HG03045 (cell line): ENCODE data around the gene TMEM132A.

Experiments
- ATAC-seq: cut with Tn5 transposase; IDR thresholded peaks from one replicate; pipeline ENCODE4 v1.9.1; 2021; ENCODE audit warnings: mild to moderate bottlenecking, moderate library complexity; ENCODE audit not compliant: unreplicated experiment

The TMEM132A gene

DNA sequence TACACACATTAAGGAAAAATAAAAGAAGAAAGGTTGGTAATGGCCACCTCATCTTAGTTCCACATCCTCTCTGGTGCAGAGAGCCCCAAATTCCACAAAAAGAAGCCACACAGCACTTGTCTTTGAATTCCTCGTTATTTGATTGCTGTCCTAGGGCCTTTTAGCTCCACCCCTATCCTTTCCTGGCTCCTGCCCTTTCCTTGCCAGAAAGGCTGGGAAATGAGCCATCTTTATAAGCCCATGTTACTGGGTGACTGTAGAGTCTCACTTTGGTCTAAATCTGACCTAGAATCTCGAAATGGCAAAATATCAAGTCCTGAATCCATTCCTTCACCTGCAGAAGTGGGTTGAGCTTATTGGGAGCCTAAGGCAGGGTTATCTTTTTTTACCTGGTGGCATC lies 4.3 kb upstream of the TMEM132A start:
- ATAC-seq: no peak

DNA sequence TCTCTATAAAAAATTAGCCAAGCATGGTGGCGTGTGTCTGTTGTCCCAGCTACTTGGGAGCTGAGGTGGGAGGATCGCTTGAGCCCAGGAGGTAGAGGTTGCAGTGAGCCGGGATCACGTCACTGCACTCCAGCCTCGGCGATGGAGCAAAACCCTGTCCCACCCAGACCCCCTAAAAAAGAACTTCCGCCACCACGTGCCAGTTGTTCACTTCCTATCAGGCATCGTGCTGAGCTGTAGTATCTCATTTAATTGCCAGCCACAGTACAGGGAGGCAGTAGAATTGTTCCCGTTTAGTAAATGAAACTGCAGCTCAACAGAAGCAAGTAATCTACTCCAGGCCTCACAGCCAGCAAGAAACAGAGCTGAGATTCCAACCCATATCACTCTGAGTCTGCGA lies 3.0 kb upstream of the TMEM132A start:
- ATAC-seq: no peak

DNA sequence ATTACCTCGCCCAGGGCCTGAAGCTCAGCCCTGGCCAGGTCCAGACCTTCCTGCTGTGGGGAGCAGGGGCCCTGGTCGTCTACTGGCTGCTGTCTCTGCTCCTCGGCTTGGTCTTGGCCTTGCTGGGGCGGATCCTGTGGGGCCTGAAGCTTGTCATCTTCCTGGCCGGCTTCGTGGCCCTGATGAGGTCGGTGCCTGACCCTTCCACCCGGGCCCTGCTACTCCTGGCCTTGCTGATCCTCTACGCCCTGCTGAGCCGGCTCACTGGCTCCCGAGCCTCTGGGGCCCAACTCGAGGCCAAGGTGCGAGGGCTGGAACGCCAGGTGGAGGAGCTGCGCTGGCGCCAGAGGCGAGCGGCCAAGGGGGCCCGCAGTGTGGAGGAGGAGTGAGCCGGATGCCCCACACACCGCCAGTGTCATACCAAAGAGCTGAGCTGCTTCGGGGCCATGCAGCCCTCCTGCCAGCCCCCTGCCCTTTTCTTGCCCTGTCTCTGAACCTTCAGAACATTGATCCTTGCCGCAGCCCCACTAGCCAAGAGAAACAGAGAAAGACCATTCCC lies 2.4 kb upstream of the TMEM132A start:
- ATAC-seq: no peak

DNA sequence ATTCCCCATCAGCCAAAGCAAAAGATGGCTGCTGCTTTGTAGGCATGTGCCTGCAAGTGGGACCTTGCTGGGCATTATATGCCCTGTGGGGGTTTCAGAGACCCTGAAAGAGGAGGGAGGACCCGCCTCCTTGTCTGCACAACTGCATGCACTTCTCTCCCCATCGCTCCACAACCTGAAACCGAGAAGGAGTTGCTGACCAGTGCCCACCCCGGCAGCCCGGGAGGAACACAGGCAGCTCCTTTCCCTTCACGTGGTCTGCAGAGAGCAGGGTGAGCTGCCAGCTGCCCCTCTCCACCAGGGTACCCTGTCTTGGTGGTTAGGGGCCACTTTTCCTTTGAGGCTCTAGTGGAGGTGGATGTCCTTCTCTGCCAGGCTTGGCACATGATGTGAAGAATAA lies 1.4 kb upstream of the TMEM132A start:
- no peak for ATAC-seq

DNA sequence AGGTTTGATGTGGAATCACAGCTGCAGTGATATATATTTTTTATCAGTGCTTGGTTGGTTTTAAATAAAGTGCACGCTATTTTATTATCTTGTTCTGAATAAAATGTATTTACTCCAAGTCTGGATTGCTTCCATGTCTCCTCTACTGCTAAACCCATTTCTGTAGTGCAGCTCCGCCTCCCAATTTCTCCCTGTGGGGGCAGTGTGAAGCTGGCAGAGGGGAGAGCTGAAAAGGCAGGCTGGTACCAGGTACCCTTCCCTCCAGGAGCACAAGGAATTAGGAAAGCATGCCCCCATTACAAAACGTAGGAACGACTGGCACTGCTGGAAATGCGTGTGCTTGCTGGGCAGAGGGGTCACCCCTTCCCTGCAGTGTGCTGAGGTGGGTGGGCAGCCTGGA lies 934 bp upstream of the TMEM132A start:
- ATAC-seq: no peak

DNA sequence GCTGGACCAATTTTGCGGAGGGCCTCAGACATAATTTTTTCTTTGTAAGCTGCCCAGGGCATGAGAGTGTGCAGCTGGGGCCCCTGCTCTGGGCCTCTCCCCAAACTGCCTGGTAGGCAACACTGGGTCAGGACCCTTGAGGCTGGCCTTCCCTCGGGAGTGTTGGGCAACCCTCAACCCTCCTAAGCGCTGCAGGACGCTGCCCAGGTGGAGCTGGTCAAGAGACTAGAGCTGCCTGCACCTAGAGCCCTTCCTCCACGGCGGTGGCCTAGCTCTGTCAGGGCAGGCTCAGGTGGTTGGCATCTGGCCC lies 505 bp upstream of the TMEM132A start:
- no peak for ATAC-seq

GRCh38 chr11:60924906-60925853 lies 920 bp downstream of the TMEM132A start:
- ATAC-seq: no peak

DNA sequence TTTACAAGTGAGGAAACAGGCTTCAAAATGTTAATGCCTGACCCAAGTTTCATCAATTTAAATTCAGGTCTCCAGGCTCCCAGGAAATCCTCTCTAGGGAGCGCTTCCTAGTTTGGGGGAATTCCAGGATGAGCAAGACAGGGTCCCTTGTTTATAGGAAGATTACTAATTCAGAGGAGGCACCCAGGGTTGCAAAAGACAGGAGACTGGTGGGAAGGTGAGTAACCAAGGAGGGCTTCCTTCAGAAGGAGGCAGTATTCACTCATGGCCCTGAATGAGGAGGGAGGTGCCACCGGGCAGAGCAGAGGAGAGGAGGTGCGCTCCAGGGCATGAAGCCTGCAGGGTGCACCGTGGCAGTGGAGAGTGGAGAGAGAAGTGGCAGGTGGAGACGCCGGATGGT lies 1.6 kb downstream of the TMEM132A start:
- no peak for ATAC-seq

DNA sequence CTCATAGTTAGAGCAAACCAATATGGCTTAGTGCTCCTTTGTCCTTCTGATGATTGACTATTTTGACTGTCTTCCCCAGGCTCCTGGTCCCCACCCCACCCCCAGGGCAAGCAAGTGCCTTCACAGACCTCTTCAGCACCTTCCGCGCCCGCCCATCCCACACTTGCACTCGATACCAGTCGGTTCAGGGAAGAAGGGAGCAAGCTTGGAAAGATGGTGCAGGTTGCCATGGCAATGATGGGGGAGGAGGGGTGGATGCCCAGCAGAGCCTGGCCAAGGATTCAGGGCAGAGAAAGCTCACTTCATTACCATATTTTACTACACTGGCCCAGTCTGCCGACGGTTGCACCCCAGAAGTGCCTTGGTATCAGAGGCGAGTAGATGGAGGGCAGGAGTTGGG lies 2.2 kb downstream of the TMEM132A start:
- ATAC-seq: no peak

DNA sequence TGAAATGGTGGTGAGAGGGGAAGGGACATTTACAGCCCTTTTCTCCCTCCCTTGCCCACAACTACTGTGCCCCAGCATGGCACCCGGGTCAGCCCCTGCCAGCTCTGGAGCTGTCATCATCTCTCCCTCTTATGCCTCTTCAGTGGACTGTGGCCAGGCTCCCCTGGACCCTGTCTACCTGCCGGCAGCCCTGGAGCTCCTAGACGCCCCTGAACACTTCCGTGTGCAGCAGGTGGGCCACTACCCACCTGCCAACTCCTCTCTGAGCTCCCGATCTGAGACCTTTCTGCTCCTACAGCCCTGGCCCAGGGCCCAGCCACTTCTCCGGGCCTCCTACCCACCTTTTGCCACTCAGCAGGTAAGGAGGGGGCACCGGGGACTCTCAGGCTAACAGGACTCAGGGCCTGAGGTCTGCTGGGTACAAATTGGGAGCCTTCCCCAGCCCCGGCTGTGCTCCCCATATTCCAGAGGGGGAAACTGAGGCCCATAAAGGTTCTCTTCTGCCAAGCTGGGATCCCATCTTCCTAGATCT lies 2.9 kb downstream of the TMEM132A start:
- ATAC-seq: no peak

GRCh38 chr11:60927600-60927999 lies 3.3 kb downstream of the TMEM132A start:
- ATAC-seq: no peak

DNA sequence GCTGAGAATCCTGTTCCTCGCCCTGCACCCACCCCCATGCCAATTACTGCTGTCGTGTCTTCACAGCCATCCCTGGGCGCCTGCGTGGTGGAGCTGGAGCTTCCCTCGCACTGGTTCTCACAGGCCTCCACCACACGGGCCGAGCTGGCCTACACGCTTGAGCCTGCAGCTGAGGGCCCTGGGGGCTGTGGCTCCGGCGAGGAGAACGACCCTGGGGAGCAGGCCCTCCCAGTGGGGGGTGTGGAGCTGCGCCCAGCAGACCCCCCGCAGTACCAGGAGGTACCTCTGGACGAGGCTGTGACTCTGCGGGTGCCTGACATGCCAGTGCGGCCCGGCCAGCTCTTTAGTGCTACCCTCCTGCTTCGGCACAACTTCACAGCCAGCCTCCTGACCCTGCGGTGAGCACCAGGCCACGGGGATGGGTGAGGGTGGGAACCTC lies 4.3 kb downstream of the TMEM132A start:
- ATAC-seq: no peak

- no peak for ATAC-seq
These were observed 5.5 kb downstream of the TMEM132A start for GRCh38 chr11:60929764-60930163.

- no peak for ATAC-seq
These were observed 6.1 kb downstream of the TMEM132A start for GRCh38 chr11:60930394-60930793.

DNA sequence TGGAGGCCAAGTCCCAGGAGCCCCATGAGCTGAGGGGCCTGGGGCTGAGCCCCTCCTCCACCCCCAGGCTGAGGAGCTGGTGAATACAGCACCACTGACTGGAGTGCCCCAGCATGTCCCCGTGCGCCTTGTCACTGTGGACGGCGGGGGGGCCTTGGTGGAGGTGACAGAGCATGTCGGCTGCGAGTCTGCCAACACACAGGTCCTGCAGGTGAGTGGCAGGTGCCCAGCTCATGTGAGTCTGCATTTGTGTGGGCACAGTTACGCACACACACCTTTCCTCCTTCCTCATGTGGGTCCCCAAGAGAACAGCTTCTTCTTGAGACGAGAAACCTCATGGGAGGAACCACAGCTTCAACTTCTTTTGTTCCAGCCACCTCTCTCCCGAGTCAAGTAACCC lies 7.7 kb downstream of the TMEM132A start:
- no peak for ATAC-seq

DNA sequence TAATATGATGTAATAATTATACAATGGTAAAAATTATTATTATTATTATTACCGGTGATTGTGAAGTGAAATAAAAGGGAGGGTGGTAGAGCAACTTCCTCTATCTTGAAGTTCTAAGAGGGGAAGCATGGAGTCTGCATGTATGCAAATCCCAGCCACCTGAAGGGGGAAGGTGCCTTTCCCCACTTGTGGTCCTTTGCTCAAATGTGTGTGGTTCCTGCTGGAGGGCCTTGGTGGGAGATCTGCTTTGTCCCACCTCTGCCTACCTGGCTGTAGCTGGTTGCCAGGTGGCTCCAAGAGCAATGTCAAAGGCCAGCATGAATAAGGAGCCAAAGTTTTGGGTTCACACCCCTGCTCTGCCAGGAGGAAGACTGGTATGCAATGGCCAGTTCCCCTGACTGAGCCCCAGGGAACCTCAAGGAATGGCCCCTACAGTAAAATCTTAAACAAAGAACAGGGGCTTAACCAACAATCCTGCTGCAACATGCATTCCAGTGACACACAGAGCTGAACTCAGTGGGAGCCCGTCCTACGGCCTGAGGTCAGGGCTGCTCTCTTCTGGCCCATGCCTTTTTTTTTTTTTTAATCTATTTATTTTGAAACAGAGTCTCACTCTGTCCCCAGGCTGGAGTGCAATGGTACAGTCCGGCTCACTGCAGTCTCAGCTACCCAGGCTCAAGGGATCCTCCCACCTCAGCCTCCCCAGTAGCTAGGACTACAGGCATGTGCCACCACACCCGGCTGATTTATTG lies 8.5 kb downstream of the TMEM132A start:
- ATAC-seq: no peak

- ATAC-seq: no peak
These were observed 9.3 kb downstream of the TMEM132A start for GRCh38 chr11:60933416-60934123.

GRCh38 chr11:60934124-60934789 lies 10.0 kb downstream of the TMEM132A start:
- no peak for ATAC-seq

GRCh38 chr11:60934790-60935605 lies 10.7 kb downstream of the TMEM132A start:
- ATAC-seq: no peak
